HEK293T (cell line): ENCODE results near the gene NRP1.

Experiments used
- ARNT ChIP-seq: fragments of 450-650 bp; IDR thresholded peaks from 2 replicates; pipeline ENCODE4 v1.6.1; 2017; ENCODE audit warnings: mild to moderate bottlenecking
- BHLHE40 ChIP-seq: fragments of 450-650 bp; IDR thresholded peaks from 2 replicates; pipeline ENCODE4 v1.6.1; 2016; ENCODE audit warnings: mild to moderate bottlenecking, moderate library complexity, borderline replicate concordance
- ELF4 ChIP-seq: fragments of 450-650 bp; IDR thresholded peaks from 2 replicates; pipeline ENCODE4 v1.6.1; 2017; ENCODE audit warnings: antibody characterized with exemption
- FOXA1 ChIP-seq: fragments of 450-650 bp; IDR thresholded peaks from 2 replicates; pipeline ENCODE4 v1.6.1; 2016; ENCODE audit warnings: mild to moderate bottlenecking
- FOXK2 ChIP-seq: fragments of 450-650 bp; IDR thresholded peaks from 2 replicates; pipeline ENCODE4 v1.6.1; 2016; ENCODE audit warnings: mild to moderate bottlenecking
- HDGF ChIP-seq: fragments of 450-650 bp; IDR thresholded peaks from 2 replicates; pipeline ENCODE4 v1.6.1; 2017; ENCODE audit warnings: antibody characterized with exemption, borderline replicate concordance
- L3MBTL2 ChIP-seq: fragments of 450-650 bp; conservative IDR thresholded peaks from 2 replicates; pipeline ENCODE4 v1.6.1; 2016; ENCODE audit warnings: mild to moderate bottlenecking
- NFRKB ChIP-seq: fragments of 450-650 bp; IDR thresholded peaks from 2 replicates; pipeline ENCODE4 v1.6.1; 2016; ENCODE audit warnings: mild to moderate bottlenecking, moderate library complexity
- PKNOX1 ChIP-seq: fragments of 450-650 bp; IDR thresholded peaks from 2 replicates; pipeline ENCODE4 v1.6.1; 2016
- SP1 ChIP-seq: fragments of 450-650 bp; IDR thresholded peaks from 2 replicates; pipeline ENCODE4 v1.6.1; 2017
- ZNF384 ChIP-seq: fragments of 450-650 bp; IDR thresholded peaks from 2 replicates; pipeline ENCODE4 v1.6.1; 2016

GRCh38 chr10:33160151-33160550, 174.3 kb downstream of the NRP1 start:
- TF ChIP-seq HDGF (no peak), ELF4 (no peak), ZNF384 (no peak), BHLHE40 (no peak), FOXA1 (no peak), ARNT (no peak), SP1 (no peak), L3MBTL2 (no peak), FOXK2 (no peak), NFRKB (no peak), PKNOX1 (no peak)
